T-cell (primary cell): ENCODE measurements around the gene WSB1. TPM values are rescaled to one million over a fixed set of nuclear protein-coding genes. Genes with fewer than 3 reads are reported as not detected.

ENCODE experiments used
- ATAC-seq, 4 experiments: fragments of 200-7000 bp in 3 of 4; fragments of 150-1000 bp in 1 of 4; cut with Tn5 transposase; replicated peaks in 1 of 4; 1 replicate in 3 of 4; 2 replicates in 1 of 4; pipeline ENCODE4 v1.10.0; 2021; ENCODE audit warnings: moderate library complexity in 3 of 4, mild to moderate bottlenecking in 2 of 4, moderate number of reproducible peaks in 1 of 4
- CTCF ChIA-PET, 2 donors: fragments of 300-600 bp; sonication (Branson Sonifier 250); formaldehyde crosslinking; loops; one replicate each; lab custom pipeline; 2022; ENCODE audit warnings: antibody characterized with exemption in 2 of 2; lab: Charles Lee
- POLR2A ChIA-PET, 2 donors: fragments of 300-600 bp; sonication (Branson Sonifier 250); formaldehyde crosslinking; loops; one replicate each; lab custom pipeline; 2022; ENCODE audit warnings: antibody characterized with exemption in 2 of 2; lab: Charles Lee
- DNase-seq, 35 experiments: peaks; one replicate each; pipeline versions ENCODE4 v3.0.0 to v3.0.0-alpha.2; 2013 to 2023
- H3K27ac ChIP-seq: one replicate; pipeline ENCODE4 v1.5.1; 2013; ENCODE audit warnings: low read length
- H3K27me3 ChIP-seq, 2 experiments: replicated peaks in 1 of 2; 1 replicate in 1 of 2; 2 replicates in 1 of 2; pipeline versions ENCODE4 v1.6.1 to v1.7.0; 2013; ENCODE audit warnings: low read length in 1 of 2, mixed read lengths in 1 of 2; ENCODE audit not compliant: control insufficient read depth in 2 of 2, insufficient read depth in 2 of 2; ENCODE audit errors: extremely low read depth in 1 of 2
- H3K36me3 ChIP-seq, 2 donors: 1 replicate in 1 of 2; 2 replicates in 1 of 2; pipeline versions ENCODE4 v1.6.1 to v1.7.0; 2013; ENCODE audit warnings: low read length in 1 of 2; ENCODE audit not compliant: control insufficient read depth in 2 of 2, insufficient read depth in 1 of 2; ENCODE audit errors: extremely low read depth in 1 of 2
- H3K4me1 ChIP-seq, 2 experiments: 1 replicate in 1 of 2; 2 replicates in 1 of 2; pipeline versions ENCODE4 v1.6.1 to v1.7.0; 2013; ENCODE audit warnings: low read length in 2 of 2, mixed read lengths in 1 of 2; ENCODE audit not compliant: insufficient read depth in 2 of 2, control insufficient read depth in 1 of 2; ENCODE audit errors: extremely low read depth in 1 of 2
- H3K4me3 ChIP-seq, 2 donors: 1 replicate in 1 of 2; 2 replicates in 1 of 2; pipeline versions ENCODE4 v1.5.1 to v1.7.0; 2013; ENCODE audit warnings: mild to moderate bottlenecking in 2 of 2, low read length in 1 of 2, moderate library complexity in 1 of 2; ENCODE audit not compliant: control insufficient read depth in 1 of 2; ENCODE audit errors: extremely low read depth in 1 of 2
- H3K9me3 ChIP-seq: 2 replicates; pipeline ENCODE4 v1.7.0; 2013
- H3K27ac Mint-ChIP-seq, 2 donors: one replicate each; pipeline ENCODE4 v1.8.0; 2020 to 2021; ENCODE audit warnings: mild to moderate bottlenecking in 2 of 2, mixed read lengths in 2 of 2
- H3K27me3 Mint-ChIP-seq, 2 donors: one replicate each; pipeline ENCODE4 v1.8.0; 2021 to 2022; ENCODE audit warnings: mixed read lengths in 2 of 2
- H3K36me3 Mint-ChIP-seq: one replicate; pipeline ENCODE4 v1.8.0; 2021; ENCODE audit warnings: mixed read lengths
- H3K4me1 Mint-ChIP-seq, 3 donors: one replicate each; pipeline ENCODE4 v1.8.0; 2020 to 2022; ENCODE audit warnings: mixed read lengths in 3 of 3, mild to moderate bottlenecking in 1 of 3
- H3K4me3 Mint-ChIP-seq, 3 donors: one replicate each; pipeline ENCODE4 v1.8.0; 2020 to 2022; ENCODE audit warnings: mild to moderate bottlenecking in 3 of 3, mixed read lengths in 3 of 3, moderate library complexity in 3 of 3
- H3K9me3 Mint-ChIP-seq, 3 donors: one replicate each; pipeline ENCODE4 v1.8.0; 2020 to 2022; ENCODE audit warnings: mixed read lengths in 3 of 3
- WGBS: methylation state at CpG from one replicate; pipeline ENCODE4 v1.1.5; 2013; ENCODE audit warnings: missing lambda C conversion rate; ENCODE audit not compliant: insufficient coverage; 5-methylcytosine and 5-hydroxymethylcytosine counted together
- total RNA-seq, 35 experiments: library from RNA in 6 of 35; stranded (reverse) in 6 of 35; fragments of 120-200 nt in 1 of 35; gene quantifications; one replicate each; pipeline versions ENCODE4 v1.2.1 to v1.2.4 and lab custom pipeline; 2013 to 2026

The WSB1 gene
- total RNA-seq, 5 donors from 2014 or later (not counting 1 experiment from before 2014, with no cell fraction given), result 103 to 142 (median 115) TPM

DNA sequence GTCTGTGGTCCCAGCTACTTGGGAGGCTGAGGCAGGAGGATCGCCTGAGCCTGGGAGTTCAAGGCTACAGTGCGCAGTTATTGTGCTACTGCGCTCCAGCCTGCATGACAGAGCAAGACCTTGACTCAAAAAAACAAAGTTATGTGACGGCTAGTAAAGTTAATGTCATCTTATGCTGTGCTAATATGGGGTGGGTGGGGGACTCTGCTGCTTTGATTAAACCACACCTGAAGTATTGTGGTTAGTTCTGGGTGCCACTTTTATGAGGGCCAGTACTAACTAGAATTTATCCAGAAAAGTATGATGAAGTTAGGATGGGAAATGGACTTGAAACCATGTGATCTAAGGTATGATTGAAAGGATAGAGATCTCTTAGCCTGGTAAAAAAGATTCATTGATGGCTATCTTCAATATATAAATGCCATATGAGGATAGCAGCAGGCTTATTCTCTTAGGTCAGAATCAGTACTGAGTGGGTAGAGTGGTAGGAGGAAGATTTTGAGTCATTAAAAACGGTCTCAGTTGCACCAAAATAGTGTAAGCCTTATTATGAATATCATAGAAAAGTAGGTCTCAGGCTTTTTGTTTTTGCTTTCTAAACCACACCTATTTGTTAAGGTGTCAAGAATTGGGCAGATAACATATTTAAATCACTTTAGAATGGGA, 5.6 kb downstream of the WSB1 start:
- CTCF ChIA-PET, result interaction anchor here (0.9 to 1.4 kb wide), 3 partner anchors 13 to 63 kb away, joined by 3 to 4 read pairs (median 4); no protein-coding TSS in a partner anchor
- H3K27ac ChIP-seq, result no peak overlapping the region
- H3K27me3 Mint-ChIP-seq, result no peaks in the 10 kb centered on the region
- peaks cover 0 to 7% of the 10 kb centered on the region in 2 donors for H3K36me3 ChIP-seq
- H3K4me1 ChIP-seq, result peaks cover 6 to 29% of the 10 kb centered on the region in 2 experiments
- H3K4me3 Mint-ChIP-seq, result peak overlapping the region in 2 of 3 donors; percentile 7 to 13
- POLR2A ChIA-PET, result interaction anchor here in 1 of 2 donors (0.6 kb wide), 1 partner anchor 633 kb away, joined by 9 read pairs; no protein-coding TSS in a partner anchor
- H3K4me1 Mint-ChIP-seq, result peaks cover 75 to 79% (median 78%) of the 10 kb centered on the region in 3 donors
- ATAC-seq, result no peak
- peak overlapping the region in 1 of 2 donors; percentile 34 for H3K27ac Mint-ChIP-seq
- H3K27me3 ChIP-seq, result no peaks in the 10 kb centered on the region
- peaks cover 4% of the 10 kb centered on the region for H3K36me3 Mint-ChIP-seq
- WGBS, result 51% methylated on average over 5 of the region's 5 CpGs
- H3K9me3 ChIP-seq, result no peaks in the 10 kb centered on the region
- DNase-seq, result no peak
- no peak overlapping the region for H3K4me3 ChIP-seq
- no peaks in the 10 kb centered on the region for H3K9me3 Mint-ChIP-seq

DNA sequence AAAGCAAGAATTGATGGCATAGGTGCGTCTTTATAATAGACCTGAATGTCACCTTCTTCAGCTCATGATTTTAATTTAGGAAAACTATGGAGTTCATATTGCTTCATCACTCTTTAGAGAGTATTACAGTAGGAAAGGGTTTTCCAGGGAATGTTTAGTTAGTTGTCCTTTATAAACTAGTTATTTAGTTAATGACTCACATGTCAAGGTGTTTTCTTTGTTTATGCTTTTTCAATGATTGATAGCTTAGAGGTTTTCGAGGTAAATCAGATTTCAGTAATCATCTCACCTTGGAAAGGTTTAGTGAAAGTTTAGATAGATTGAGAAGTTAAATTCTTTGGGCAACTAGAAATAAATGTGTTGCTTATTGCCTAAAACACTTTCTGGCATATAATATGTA, 9.8 kb downstream of the WSB1 start:
- Mint-ChIP-seq H3K4me1 (peaks cover 42 to 49% (median 46%) of the 10 kb centered on the region in 3 donors), H3K27ac (no peak overlapping the region), H3K9me3 (no peaks in the 10 kb centered on the region), H3K27me3 (no peaks in the 10 kb centered on the region), H3K36me3 (peaks cover 23% of the 10 kb centered on the region), H3K4me3 (no peak overlapping the region)
- H3K4me1 ChIP-seq, result peaks cover 0 to 9% of the 10 kb centered on the region in 2 experiments
- WGBS, result no CpG with 5 or more reads among the region's 2 CpGs
- no peaks in the 10 kb centered on the region for H3K27me3 ChIP-seq
- ATAC-seq, result no peak
- no peak overlapping the region for H3K4me3 ChIP-seq
- H3K36me3 ChIP-seq, result peaks cover 0 to 41% of the 10 kb centered on the region in 2 donors
- no peaks in the 10 kb centered on the region for H3K9me3 ChIP-seq
- DNase-seq, result no peak
- CTCF ChIA-PET, result interaction anchor here in 1 of 2 donors (0.7 to 1.6 kb wide), 4 partner anchors 12 to 51 kb away, joined by 3 to 6 read pairs (median 4); no protein-coding TSS in a partner anchor
- POLR2A ChIA-PET, result interaction anchor here (0.7 to 1.8 kb wide), 4 partner anchors 9 to 269 kb away, joined by 3 to 8 read pairs (median 6); no protein-coding TSS in a partner anchor
- no peak overlapping the region for H3K27ac ChIP-seq

DNA sequence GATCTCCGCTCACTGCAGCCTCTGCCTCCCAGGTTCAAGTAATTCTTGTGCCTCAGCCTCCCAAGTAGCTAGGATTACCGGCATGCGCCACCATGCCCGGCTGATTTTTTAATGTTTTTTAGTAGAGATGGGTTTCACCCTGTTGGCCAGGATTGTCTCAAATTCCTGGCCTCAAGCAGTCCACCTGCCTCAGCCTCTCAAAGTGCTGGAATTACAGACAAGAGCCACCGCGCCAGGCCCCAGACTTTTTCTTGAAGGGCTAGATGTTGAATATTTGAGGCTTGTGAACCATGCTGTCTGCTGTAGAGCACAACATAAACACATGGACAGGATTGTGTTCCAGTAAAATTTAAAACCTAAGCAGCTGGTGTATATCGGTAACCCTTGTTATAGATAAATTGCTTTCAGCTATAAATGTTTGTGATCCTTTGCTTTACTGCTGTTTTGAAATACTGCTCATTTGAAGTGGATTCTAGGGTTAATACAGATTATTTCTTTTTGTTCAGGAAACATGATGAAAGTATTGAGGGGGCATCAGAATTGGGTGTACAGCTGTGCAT, 12.4 kb downstream of the WSB1 start:
- Mint-ChIP-seq H3K9me3 (no peaks in the 10 kb centered on the region), H3K4me1 (peaks cover 20 to 27% (median 24%) of the 10 kb centered on the region in 3 donors), H3K27me3 (no peaks in the 10 kb centered on the region), H3K27ac (no peak overlapping the region), H3K36me3 (peaks cover 38% of the 10 kb centered on the region), H3K4me3 (no peak overlapping the region)
- H3K4me3 ChIP-seq, result no peak overlapping the region
- H3K27me3 ChIP-seq, result no peaks in the 10 kb centered on the region
- POLR2A ChIA-PET, result interaction anchor here in 1 of 2 donors (0.6 to 1.2 kb wide), 3 partner anchors 10 to 84 kb away, joined by 3 to 4 read pairs (median 3); no protein-coding TSS in a partner anchor
- no peak overlapping the region for H3K27ac ChIP-seq
- H3K4me1 ChIP-seq, result peaks cover 0 to 3% of the 10 kb centered on the region in 2 experiments
- 100% methylated on average over 6 of the region's 7 CpGs for WGBS
- CTCF ChIA-PET, result no interaction called here
- no peak for DNase-seq
- H3K36me3 ChIP-seq, result peaks cover 0 to 64% of the 10 kb centered on the region in 2 donors
- H3K9me3 ChIP-seq, result no peaks in the 10 kb centered on the region
- no peak for ATAC-seq

DNA sequence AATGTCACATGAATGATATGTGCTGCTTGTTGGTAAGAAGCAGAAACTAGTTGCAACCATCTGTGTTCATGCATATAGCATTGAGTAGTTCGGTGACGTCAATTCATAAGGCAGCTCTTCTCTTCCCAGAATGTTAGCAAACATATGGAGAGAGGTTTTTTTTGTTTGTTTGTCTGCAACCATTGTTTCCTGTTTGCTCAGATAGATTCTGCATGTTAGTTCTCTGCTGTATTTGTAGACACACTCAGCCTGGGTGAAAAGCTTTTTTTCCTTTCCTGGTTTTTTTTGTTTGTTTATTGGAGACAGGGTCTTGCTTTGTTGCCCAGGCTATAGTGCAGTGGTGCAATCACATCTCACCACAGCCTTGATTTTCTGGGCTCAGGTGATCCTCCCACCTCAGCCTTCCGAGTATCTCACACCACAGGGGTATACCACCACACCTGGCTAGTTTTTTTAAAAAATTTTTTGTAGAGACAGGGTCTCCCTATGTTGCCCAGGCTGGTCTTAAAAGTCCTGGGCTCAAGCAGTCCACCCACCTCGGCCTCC, 16.7 kb downstream of the WSB1 start:
- 100% methylated on average over 1 of the region's 4 CpGs for WGBS
- no peak overlapping the region for H3K4me3 Mint-ChIP-seq

DNA sequence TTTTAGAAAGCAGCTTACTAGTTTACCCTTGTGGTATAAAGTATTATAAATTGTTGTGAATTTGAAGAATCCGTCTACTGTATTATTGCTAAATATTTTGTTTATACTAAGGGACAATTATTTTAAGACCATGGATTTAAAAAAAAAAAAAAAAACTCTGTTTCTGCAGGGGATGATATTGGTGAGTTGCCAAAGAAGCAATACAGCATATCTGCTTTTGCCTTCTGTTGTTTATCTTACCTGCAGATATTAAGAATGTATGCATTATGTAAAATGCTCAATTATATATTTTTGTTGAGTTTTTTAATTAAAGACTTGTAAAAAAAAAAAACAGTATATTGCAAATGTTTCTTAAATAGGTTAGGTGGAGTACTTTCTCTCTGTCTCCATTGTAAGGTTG, 19.4 kb downstream of the WSB1 start:
- no peak overlapping the region for H3K27ac Mint-ChIP-seq
- DNase-seq (no peak), ATAC-seq (no peak)
- Histone ChIP-seq H3K27me3 (no peaks in the 10 kb centered on the region), H3K4me3 (no peak overlapping the region), H3K27ac (no peak overlapping the region), H3K4me1 (no peaks in the 10 kb centered on the region), H3K9me3 (no peaks in the 10 kb centered on the region), H3K36me3 (peaks cover 8 to 74% of the 10 kb centered on the region in 2 donors)
- ChIA-PET CTCF (no interaction called here), POLR2A (interaction anchor here (0.6 to 0.8 kb wide), 3 partner anchors 19 to 76 kb away, joined by 3 to 12 read pairs (median 6); partner anchors contain the start of gene WSB1 (in 1 of the 2))
- no peak overlapping the region for H3K4me3 Mint-ChIP-seq
- no peaks in the 10 kb centered on the region for H3K9me3 Mint-ChIP-seq
- H3K4me1 Mint-ChIP-seq, result no peaks in the 10 kb centered on the region
- peaks cover 61% of the 10 kb centered on the region for H3K36me3 Mint-ChIP-seq
- no peaks in the 10 kb centered on the region for H3K27me3 Mint-ChIP-seq
- WGBS, result no CpG with 5 or more reads among the region's 1 CpG

More for the DNA sequence above, 16.7 kb downstream of the WSB1 start:
- H3K9me3 ChIP-seq, result no peaks in the 10 kb centered on the region
- ChIA-PET CTCF (interaction anchor here in 1 of 2 donors (1.0 kb wide), 1 partner anchor 10 kb away, joined by 3 read pairs; no protein-coding TSS in a partner anchor), POLR2A (no interaction called here)
- no peaks in the 10 kb centered on the region for H3K4me1 ChIP-seq
- no peak overlapping the region for H3K27ac Mint-ChIP-seq
- DNase-seq (no peak), ATAC-seq (no peak)
- H3K36me3 ChIP-seq, result peaks cover 4 to 85% of the 10 kb centered on the region in 2 donors
- H3K36me3 Mint-ChIP-seq, result peaks cover 59% of the 10 kb centered on the region
- no peak overlapping the region for H3K4me3 ChIP-seq
- H3K27me3 Mint-ChIP-seq, result no peaks in the 10 kb centered on the region
- H3K27ac ChIP-seq, result no peak overlapping the region
- peaks cover 0 to 5% (median 5%) of the 10 kb centered on the region in 3 donors for H3K4me1 Mint-ChIP-seq
- no peaks in the 10 kb centered on the region for H3K9me3 Mint-ChIP-seq
- H3K27me3 ChIP-seq, result no peaks in the 10 kb centered on the region

DNA sequence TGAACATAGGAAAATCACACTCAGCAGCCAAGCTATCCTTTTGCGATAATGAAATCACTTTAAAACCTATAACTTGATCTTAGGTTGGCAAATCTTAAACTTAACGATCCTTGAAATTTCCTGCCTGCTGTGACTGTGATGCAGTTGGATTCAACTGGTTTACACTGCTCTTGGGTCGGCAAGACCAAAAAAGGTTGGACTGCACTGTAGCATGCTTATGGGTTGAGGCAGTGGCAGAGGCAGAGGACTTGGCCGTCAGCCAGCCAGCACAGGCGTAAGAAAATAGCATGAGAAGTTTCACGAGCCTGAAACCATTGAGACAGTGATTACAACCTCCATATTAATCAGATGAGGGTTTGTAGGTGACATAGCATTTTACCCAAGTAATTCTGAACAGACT, 21.4 kb downstream of the WSB1 start:
- H3K36me3 Mint-ChIP-seq, result peaks cover 59% of the 10 kb centered on the region
- POLR2A ChIA-PET, result no interaction called here
- ATAC-seq (no peak), DNase-seq (no peak)
- no peaks in the 10 kb centered on the region for H3K27me3 Mint-ChIP-seq
- H3K27me3 ChIP-seq, result no peaks in the 10 kb centered on the region
- no peak overlapping the region for H3K4me3 Mint-ChIP-seq
- H3K27ac ChIP-seq, result no peak overlapping the region
- H3K9me3 Mint-ChIP-seq, result no peaks in the 10 kb centered on the region
- H3K4me3 ChIP-seq, result no peak overlapping the region
- CTCF ChIA-PET, result interaction anchor here in 1 of 2 donors (1.0 kb wide), 1 partner anchor 11 kb away, joined by 3 read pairs; no protein-coding TSS in a partner anchor
- H3K4me1 Mint-ChIP-seq, result no peaks in the 10 kb centered on the region
- peaks cover 8 to 59% of the 10 kb centered on the region in 2 donors for H3K36me3 ChIP-seq
- 100% methylated on average over 2 of the region's 6 CpGs for WGBS
- H3K9me3 ChIP-seq, result no peaks in the 10 kb centered on the region
- H3K27ac Mint-ChIP-seq, result no peak overlapping the region
- no peaks in the 10 kb centered on the region for H3K4me1 ChIP-seq
